HS-5 (cell line): ENCODE results near the gene MAST1.
"Not testable (repeated sequence)": the region's sequence is repeated elsewhere in the genome, so short reads cannot be mapped to it uniquely, and the experiment has no call there.

Source experiments
- DNase-seq: peaks from one replicate; pipeline ENCODE4 v3.0.0-alpha.2; 2012; ENCODE audit warnings: low read depth

MAST1 gene

GRCh38 chr19:12872255-12872654 lies 33.9 kb downstream of the MAST1 start:
- DNase-seq, result no peak

GRCh38 chr19:12872941-12873890 lies 34.9 kb downstream of the MAST1 start:
- no peak for DNase-seq

GRCh38 chr19:12873891-12874745 lies 35.8 kb downstream of the MAST1 start:
- DNase-seq, result no peak

GRCh38 chr19:12875086-12875485 lies 36.8 kb downstream of the MAST1 start:
- DNase-seq, result no peak

GRCh38 chr19:12880551-12881171 lies 42.3 kb downstream of the MAST1 start:
- DNase-seq, result no peak

- peak; percentile 85 for DNase-seq
Observed at GRCh38 chr19:12881172-12881808, 43.0 kb downstream of the MAST1 start, which contains the start of gene DNASE2. TSS of gene DNASE2 (minus strand) at chr19:12881449. CDS start at chr19:12881375, 74 bp downstream.

GRCh38 chr19:12882589-12882988 lies 44.3 kb downstream of the MAST1 start:
- no peak for DNase-seq

- no peak for DNase-seq
Observed at GRCh38 chr19:12884202-12884601, 45.9 kb downstream of the MAST1 start.

- no peak for DNase-seq
Observed at GRCh38 chr19:12884627-12884925, 46.3 kb downstream of the MAST1 start.

GRCh38 chr19:12884926-12885748 lies 46.8 kb downstream of the MAST1 start:
- DNase-seq, result no peak

GRCh38 chr19:12885749-12886650 lies 47.7 kb downstream of the MAST1 start:
- DNase-seq, result no peak

GRCh38 chr19:12886651-12886968 lies 48.3 kb downstream of the MAST1 start:
- DNase-seq, result no peak

GRCh38 chr19:12886969-12887747 lies 48.8 kb downstream of the MAST1 start, which contains the start of gene KLF1:
TSS of gene KLF1 (minus strand) at chr19:12887201. CDS start at chr19:12887140, 61 bp downstream.
- DNase-seq, result no peak

GRCh38 chr19:12888006-12888603 lies 49.8 kb downstream of the MAST1 start:
- no peak for DNase-seq

- not testable (repeated sequence) for DNase-seq
Observed at GRCh38 chr19:12890299-12890786, 52.0 kb downstream of the MAST1 start.

- peak; percentile 96 for DNase-seq
Observed at GRCh38 chr19:12890787-12891552, 52.7 kb downstream of the MAST1 start, which contains the start of gene GCDH. TSS of gene GCDH (plus strand) at chr19:12891160. CDS start at chr19:12891305, 145 bp downstream.

- no peak for DNase-seq
Observed at GRCh38 chr19:12891553-12892021, 53.3 kb downstream of the MAST1 start.

GRCh38 chr19:12893582-12893981 lies 55.3 kb downstream of the MAST1 start:
- no peak for DNase-seq
